NCI-H526 treated with DMSO at 0.1 percent for 48 hours (cell line): ENCODE results near the gene PLCE1.

Experiments
- DNase-seq: peaks from one replicate; lab custom pipeline; 2025; lab: John Stamatoyannopoulos, UW

The PLCE1 gene

GRCh38 chr10:93994438-93994801, 689 bp downstream of the PLCE1 start:
- no peak for DNase-seq

GRCh38 chr10:93995182-93995581, 1.5 kb downstream of the PLCE1 start:
- DNase-seq: no peak

GRCh38 chr10:93995598-93996271, 2.0 kb downstream of the PLCE1 start:
- DNase-seq: no peak

- no peak for DNase-seq
Observed at GRCh38 chr10:93996551-93996950, 2.8 kb downstream of the PLCE1 start.

- no peak for DNase-seq
Observed at GRCh38 chr10:93997546-93997945, 3.8 kb downstream of the PLCE1 start.

GRCh38 chr10:93999401-93999851, 5.7 kb downstream of the PLCE1 start:
- no peak for DNase-seq

GRCh38 chr10:94000638-94001415, 7.1 kb downstream of the PLCE1 start:
- DNase-seq: no peak

GRCh38 chr10:94001416-94001810, 7.7 kb downstream of the PLCE1 start:
- DNase-seq: no peak

GRCh38 chr10:94002156-94002555, 8.4 kb downstream of the PLCE1 start:
- no peak for DNase-seq

- DNase-seq: no peak
Observed at GRCh38 chr10:94003488-94003887, 9.8 kb downstream of the PLCE1 start.

GRCh38 chr10:94005050-94005449, 11.3 kb downstream of the PLCE1 start:
- DNase-seq: no peak

- DNase-seq: no peak
Observed at GRCh38 chr10:94006591-94007550, 13.1 kb downstream of the PLCE1 start.

GRCh38 chr10:94008526-94008925, 14.8 kb downstream of the PLCE1 start:
- DNase-seq: no peak

GRCh38 chr10:94010116-94010515, 16.4 kb downstream of the PLCE1 start:
- no peak for DNase-seq

GRCh38 chr10:94010886-94011285, 17.2 kb downstream of the PLCE1 start:
- no peak for DNase-seq

- no peak for DNase-seq
Observed at GRCh38 chr10:94011296-94011695, 17.6 kb downstream of the PLCE1 start.

GRCh38 chr10:94012834-94013233, 19.1 kb downstream of the PLCE1 start:
- no peak for DNase-seq

GRCh38 chr10:94013331-94013760, 19.6 kb downstream of the PLCE1 start:
- no peak for DNase-seq

GRCh38 chr10:94014304-94014703, 20.6 kb downstream of the PLCE1 start:
- no peak for DNase-seq

- DNase-seq: no peak
Observed at GRCh38 chr10:94016727-94017714, 23.3 kb downstream of the PLCE1 start.

GRCh38 chr10:94018107-94018506, 24.4 kb downstream of the PLCE1 start:
- no peak for DNase-seq
